GM21825 (cell line): ENCODE results near the gene DYNLT2.

Source experiments
- ATAC-seq: cut with Tn5 transposase; IDR thresholded peaks from one replicate; pipeline ENCODE4 v1.9.1; 2021; ENCODE audit warnings: mild to moderate bottlenecking, moderate library complexity; ENCODE audit not compliant: unreplicated experiment

The DYNLT2 gene, protein sequence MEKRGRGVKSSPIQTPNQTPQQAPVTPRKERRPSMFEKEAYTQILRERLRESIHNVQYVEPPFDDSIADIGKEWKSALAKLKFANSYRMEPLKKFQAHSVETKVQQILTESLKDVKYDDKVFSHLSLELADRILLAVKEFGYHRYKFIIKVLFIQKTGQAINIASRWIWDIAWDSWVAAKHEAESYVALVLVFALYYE

DNA sequence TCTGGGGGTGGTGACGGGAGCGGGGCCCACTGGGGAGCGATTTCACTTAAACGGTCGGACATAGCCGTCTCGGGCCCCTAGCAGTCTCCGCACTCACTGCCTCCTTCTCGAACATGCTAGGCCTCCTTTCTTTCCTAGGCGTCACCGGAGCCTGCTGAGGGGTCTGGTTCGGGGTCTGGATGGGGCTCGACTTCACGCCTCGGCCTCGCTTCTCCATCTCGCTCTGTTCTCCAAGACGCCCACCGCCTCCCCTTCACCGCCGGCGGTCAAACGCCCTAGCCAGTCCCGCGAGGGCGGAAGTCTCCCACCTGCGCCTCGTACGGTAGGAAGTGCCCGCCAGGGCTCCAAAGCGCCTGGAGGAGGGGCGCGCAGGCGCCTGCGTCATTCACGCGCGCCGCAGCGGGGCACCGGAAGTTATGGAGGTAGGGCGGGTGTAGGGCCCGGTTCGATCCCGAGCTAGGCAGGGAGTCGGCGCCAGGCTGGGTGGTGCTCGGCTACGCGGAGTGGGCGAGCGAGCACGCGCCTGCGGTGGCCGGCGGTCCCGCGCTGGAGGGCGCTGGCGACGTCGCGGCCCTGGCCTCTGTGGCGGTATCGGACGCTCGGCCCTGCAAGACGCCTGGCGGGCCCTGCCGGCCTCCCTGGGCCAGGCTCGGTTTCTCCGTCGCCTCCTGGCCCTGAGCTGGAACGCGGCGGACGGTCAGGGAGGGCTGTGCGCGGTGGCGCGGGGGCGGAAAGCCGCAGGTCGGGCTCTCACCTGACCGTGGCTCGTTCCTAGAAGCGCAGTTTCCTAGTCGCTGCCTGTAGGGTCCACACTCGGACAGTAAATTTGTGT lies at the start of gene DYNLT2, which contains the start of gene ERMARD:
TSS of gene DYNLT2 (minus strand) at position 331 of the 832 bp plus-strand sequence. CDS start at position 217, 114 bp downstream.
TSS of gene ERMARD (plus strand) at position 381 of the 832 bp plus-strand sequence. CDS start at position 417, 36 bp downstream.
- peak; percentile 96 for ATAC-seq

DNA sequence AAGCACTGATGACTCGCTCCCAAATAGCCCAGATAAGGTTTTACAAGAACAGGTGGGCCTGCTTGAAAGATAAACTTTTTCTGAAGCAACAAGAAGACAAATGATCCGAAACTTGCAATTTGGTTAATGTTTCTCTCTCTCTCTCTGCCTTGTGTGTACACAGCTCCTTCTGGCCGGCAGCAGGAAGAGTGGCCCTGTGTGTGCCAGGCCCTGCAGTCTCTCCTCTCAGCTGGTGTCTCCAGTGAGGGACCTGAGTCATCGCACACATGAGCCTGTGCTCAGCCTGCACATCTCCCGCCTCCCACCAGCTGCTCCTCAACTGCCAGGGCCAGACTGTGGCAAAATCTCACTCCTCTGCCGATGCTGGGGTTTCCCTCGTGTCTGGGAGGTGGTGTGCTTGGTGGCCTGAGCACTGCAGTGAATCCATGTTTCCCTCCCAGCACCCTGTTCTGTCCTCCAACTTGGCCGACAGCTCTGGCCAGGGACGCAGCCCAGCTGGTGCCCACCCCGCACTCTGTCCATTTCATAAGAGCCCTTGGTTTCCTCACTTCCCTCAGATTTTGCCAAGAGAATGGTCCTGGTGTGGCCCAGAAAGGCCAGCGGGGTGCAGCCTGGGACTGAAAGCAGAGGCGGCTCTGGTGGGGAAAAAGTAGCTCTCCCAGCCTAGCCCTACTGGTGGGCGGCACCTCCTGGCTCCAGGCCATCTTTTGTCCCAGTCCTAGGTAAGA lies 49.5 kb upstream of the DYNLT2 start:
- no peak for ATAC-seq

DNA sequence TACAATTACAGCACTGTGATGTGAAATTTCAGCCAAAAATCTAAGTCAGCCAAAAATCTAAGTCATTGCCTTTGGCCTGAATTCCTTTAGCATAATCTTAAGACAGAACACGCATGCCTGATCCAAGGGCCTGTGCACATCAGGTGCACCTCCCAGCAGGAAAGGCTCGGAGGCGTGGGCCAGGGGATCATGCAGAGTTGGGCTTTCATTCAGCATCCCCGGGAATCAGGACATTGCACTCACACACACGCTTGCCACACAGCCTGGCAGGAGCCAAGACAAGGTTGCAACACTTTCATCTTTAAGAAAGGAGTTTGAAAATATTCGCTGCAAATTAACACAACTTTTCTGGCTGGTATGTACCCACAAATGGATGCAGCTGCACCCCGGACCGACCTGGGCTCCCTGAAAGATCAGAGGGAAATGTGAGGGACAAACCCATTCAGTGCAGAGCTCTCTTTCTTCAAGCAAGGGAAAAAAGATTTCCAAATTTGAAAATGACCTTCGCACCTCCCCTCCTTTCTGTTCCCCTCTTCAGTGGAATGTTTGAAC lies 48.8 kb upstream of the DYNLT2 start:
- ATAC-seq: no peak

DNA sequence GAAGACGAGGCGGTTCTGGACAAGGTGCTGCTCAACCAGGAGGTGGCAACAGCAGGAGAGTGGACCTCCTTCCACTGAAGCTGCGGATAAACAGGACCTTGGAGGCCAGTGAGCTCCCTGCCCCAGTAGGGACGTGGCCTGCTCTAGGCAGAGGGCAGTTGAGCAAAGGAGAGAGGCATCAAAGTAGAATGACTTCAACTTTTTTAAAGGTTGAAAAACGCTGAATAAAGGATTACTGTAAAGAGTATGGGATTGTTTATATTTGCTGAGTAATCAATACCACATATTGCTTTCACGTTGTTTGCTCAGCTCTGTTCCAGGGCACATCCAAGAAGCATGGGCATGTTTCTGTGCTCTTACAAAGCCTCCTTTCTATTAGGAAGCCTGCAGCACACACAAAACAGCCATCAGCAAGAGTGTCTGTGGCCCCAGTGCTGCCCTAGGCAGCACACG lies 48.1 kb upstream of the DYNLT2 start:
- ATAC-seq: no peak

DNA sequence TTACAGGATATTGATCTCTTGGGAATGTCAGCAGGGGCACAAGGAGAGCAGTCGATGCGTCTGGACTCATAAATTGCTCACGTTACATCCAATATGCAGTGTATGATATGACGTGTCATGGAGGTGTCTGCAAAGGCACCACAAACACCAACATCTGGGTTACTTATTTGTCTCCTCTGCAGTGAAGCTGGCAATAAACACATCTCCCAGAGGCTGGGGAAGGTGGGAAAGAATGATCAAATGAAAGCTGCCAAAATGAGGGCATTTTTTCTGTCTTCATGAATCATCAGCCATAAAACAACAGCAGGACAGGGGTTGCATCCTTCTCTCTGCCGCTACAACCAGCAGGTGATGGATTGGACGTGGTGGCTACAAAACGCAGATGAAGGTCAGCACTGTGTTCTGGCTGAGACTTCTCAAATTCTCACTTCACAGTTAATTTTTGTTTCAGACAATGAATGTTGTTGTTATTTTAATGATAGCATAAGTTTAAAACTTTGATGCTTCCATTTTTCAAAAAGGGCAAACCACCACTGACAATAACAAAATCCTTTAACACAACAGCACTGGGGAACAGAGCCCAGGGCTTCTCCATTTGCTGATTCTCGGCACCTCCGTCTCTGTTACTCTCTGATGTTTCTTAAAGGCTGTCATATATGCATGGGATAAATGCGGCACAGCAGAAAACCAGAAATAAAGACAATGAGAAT lies 47.5 kb upstream of the DYNLT2 start:
- ATAC-seq: no peak

DNA sequence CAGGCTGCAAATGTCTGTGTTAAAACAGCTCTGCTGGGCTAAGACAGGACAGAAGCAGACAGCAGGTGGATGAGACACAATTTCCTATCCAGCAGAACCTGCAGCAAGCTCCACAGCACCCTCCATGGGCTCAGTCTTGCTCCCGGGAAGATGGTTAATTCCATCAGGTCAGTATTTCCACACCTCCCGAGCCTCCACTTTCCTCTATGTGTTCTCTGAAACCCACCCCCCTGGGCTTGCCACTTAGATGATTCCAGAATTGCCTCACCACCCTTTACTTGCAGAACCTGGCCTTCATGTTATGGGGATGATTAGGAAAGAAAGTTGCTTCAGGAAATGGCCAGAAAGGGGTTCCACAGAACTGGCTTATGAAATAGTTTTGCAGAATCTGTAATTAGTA lies 43.8 kb upstream of the DYNLT2 start:
- no peak for ATAC-seq

DNA sequence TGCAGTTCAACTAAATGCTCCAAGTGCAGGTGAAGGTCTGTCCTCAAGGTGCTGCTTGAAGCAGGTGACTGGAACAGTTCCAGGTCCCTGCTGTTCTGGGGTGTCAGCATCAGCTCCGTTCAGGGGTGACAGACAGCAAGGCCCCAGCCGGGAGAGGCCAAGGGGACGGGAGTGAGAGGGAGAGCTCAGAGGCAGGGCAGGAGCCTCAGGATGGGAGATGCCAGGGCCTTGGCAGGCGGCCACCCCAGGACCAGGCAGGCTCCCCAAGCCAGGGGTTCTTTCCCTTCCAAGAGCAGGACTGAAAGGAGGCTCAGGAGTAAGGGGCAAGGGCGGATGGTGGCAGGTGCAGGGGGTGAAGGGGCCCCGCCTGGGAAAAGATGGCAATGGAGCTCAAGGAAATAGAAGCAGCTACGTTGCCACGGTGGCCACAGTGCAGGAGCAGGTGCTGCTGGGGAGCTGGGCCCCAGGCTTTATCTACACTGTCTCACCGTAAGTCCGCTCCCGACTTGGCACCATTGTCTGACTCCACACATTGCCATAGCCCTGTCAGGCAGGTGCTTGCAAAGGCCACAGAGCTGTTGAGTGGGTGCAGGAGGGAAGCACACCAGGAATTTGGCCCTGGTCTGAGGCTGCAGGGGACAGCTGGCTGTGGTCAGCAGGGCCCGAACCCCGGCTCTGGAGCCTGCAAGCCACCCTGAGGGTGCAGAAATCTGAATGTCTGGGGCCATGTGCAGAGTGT lies 43.1 kb upstream of the DYNLT2 start:
- no peak for ATAC-seq

DNA sequence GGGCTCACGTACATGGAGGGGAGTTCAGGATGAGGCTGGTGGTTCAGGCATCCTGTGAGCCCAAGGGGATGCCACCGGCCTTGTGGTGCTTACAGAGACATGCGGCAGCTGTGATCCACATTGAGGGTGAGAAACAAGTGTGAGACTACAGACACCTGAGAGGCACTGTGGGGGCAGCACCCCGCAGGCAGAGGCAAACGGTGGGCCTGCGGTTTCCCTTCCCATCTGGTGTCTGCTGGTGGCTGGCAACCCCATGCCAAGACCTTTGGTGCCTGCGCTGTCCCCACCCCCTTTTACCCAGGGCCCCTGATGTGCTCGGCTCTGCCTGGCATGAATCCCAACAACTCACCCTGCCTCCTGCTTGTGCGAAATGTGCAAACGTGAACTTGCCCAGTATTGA lies 42.0 kb upstream of the DYNLT2 start:
- ATAC-seq: no peak

DNA sequence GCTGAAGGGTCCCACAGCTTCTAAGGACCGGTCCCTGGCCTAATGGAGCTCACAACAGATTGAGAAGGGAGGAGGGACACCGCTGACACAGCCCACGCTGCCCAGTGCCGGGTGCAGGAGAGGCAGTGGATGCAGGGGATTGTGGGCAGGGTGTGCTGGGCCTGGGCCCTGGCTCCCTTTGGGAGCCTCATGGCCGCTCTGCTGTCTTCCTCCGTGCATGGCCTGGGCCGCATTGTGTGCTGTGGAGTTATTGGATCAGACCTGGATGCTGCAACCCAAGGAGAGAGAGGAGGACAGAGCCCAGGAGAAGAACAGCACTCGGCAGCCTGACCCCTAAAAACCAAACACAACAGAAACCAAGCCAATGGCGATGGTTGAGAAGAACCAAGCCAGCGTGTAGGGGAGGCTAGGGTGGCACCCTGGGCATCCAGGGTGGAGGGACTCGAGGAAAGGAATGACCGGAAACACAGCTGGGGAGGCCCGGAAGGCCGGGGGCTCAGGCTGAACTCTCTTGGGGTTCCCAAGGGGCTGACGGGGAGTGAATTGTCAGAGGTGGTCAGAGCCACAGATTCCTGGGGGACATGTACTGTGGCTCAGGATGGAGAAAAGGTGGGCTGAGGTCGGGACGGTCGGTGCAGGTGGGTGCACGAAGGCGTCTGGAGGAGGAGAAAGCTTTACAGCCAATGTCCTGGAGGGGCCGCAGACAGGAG lies 41.1 kb upstream of the DYNLT2 start:
- ATAC-seq: no peak

DNA sequence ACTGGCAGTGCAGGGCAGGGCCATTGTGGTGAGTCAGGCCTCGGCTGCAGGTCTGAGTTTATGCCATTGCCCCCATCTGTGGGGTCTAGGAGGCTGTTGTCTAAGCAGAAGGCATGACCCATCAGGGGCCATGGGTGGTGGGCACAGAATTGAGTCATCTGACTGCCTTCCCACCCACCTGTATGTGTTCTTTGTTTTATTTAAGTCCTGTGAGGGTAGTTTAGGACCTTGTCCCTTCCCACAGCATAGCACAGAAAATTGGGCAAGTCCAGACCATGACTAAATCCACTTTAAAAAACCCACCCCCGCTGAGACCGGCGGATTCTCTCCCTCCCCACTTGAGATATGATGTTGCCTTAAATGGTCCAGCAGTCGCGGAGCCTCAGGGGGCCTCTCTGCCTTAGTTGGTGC lies 40.4 kb upstream of the DYNLT2 start:
- ATAC-seq: no peak

DNA sequence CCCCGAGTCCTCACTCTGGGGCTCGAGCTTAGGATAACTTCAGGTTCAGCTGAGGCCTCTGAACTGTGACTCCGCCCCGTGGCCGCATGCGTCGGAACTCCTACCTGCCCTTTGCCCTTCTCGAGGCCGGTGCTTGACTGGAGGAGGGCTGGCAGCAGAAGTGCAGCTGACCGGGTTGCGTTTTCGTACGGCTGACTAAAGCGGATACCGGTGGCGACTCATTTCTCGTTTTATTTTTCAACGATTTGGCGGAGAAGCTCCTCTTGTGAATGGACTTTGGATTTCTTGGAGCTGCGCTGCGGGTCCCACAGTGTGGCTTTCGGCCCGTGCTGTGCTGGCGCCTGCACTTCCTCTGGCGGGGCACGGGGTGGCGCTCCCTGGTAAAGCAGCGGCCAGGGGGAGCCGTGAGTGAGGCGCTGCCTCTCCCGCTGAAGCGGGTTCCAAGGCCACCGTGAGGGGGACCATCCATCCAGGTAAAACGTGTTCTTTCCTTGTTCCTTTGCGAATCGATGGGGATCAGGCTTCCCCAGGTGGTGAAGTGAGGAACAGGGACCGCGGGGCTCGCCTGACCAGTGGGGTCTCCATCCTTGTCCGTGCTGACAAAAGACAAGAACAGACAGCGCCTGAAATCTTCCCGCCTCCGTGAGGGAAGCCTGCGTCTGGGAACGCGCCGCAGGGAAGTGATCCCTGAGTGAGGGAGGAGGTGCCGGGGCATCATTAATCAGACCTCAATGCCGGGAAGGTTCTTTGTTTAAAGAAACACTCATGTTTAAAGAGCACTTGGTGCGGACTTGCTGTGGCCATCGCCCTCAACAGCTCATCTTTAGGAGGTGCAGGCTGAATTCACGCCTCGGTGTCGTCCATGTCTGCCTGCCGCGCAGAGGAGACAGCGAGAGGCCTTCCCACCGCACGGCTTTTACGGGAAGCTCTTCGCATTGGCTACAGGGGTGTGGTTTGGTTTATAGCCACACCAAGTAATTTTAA lies 38.9 kb upstream of the DYNLT2 start:
- ATAC-seq: peak; percentile 97

DNA sequence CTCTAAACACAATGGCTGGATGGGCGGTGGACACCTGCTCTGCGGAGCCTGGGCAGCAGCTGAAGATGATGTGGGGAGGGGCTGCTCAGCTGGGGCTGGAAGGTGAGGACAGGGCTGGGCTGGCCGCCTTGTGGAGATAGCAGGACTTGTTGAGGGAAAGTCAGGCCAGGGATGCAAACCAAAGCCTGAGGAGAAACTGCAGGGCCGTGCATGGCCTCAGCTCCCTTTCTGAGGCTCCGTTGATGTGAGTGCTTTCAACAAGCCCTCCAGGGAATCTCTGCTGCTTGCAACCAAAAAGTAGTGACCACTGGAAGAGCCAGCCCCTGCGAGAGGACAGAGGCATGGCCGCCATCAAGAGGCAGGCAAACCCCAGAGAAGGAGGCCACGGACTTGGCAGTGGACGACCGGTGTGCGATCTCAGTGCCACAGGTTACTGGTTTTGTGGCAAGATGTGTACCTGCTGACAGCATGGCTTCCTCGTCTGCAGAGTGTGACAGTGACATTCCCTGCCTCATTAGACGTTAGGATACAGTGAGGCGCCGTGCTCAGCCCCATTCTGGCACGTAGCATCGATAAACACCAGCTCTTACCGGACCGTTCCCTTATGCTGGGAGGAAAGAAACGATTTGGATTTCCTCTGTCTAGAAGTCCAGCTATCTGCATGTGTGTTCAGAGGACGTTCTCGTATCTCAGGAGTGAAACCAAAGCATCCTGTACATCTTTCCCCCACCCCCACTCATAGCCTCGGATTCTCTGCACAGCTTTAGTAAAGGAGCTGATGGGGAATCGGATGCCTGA lies 38.0 kb upstream of the DYNLT2 start:
- ATAC-seq: no peak

DNA sequence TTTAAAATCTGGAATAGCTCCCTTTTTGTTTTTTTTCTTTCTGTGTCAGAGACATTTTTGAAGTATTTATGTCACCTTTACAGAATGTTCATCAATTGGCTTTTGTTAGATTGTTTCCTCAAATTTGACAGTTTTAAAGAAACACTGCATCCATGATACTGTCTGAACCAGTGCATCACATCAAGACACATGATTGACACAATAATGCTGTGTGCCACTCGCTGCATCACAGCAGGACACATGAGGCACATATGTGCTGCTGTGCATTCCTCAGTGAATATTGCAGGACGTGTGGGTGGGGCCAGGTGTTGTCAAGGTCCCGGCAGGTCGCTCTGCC lies 37.4 kb upstream of the DYNLT2 start:
- ATAC-seq: no peak

DNA sequence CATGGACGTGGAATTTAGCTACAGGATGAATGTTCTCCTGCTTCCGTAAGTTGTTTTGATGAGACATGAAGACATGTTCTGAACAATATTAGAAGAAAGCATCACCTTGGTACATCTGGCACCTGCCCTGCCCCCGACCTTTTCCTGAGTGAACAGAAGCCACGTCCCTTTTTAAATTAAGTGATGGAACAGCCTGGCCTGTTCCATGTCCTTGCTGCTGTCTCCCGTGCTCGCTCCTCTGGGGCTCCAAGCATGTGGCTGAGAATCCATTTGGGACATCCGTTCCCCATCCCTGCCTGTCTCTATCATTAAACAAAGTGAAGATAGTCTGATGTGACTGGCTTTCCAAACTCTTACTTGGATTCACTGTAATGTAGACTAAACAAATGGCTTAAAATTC lies 36.4 kb upstream of the DYNLT2 start:
- ATAC-seq: no peak

DNA sequence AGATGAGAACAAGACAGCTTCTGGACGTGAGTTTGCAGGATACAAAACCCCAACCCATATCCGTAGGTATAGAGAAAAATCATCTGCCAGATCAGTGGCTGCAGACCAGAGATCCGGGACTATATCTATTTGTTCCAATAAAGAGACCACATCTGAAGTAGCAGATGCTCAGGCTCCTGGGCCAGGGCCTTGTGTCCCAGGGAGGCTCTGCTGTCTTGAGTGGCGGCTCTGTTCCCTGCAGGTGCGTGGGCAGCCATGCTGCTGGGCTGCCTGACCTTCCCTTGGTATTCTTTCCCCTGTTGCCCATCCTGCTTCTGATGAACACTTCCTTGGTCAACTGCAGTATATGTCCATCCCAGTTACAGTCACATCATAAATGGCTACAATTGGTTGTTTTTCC lies 35.0 kb upstream of the DYNLT2 start:
- no peak for ATAC-seq

DNA sequence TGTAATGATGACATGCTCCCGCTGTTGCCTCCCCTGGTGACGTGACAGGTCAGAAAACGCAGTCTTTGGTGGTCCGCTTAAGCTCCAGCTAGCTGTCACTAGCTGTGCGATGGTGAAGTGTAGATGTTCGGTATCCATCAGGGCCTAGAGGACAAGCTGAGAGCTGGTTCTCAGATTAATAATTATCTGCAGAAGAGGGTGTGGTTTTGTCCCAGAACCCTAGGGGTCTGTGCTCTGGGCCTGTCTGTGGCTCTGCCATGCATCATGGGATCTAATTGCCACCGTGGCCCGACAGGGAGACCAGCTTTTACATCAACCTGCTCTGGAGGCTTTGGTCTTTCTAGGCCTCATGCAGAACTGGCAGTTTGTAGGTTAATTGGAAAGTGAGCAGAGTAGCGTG lies 34.2 kb upstream of the DYNLT2 start:
- ATAC-seq: no peak

DNA sequence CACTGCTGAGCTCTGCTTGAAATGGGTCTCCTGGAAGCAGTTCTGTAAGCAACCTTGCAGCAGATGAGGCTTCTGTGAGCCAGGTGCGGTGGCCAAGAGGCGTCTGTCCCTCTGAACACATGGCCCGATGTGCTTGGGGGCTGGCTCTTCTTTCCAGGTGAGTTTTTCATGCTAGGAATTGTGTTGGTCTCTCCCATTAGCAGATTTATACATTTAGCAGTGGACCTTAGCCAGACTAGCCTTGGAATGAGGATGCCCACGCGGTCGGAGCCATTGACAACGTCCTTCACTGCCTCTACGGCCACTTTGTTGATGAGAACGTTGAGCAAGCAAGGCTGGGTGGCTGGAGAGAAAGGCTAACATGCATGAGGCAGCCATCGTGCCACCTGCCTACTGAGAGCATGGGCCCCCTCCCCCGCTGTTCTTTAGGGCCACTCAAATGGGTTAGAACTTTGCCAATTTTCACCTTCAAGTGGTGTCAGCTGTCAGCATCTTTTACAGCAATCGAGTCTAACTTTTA lies 33.5 kb upstream of the DYNLT2 start:
- ATAC-seq: no peak
